VCaP (cell line): ENCODE results near the gene CEACAM16.
"Not testable (repeated sequence)": the region's sequence is repeated elsewhere in the genome, so short reads cannot be mapped to it uniquely, and the experiment has no call there.

ENCODE experiments used
- H3K27ac ChIP-seq: fragments of 450-650 bp; 2 replicates; pipeline ENCODE4 v1.5.1; 2017
- CTCF ChIP-seq: fragments of 450-650 bp; conservative IDR thresholded peaks from 2 replicates; pipeline ENCODE4 v1.5.1; 2017; ENCODE audit warnings: mild to moderate bottlenecking, moderate library complexity

CEACAM16 gene

GRCh38 chr19:44681992-44682790 lies 16.8 kb upstream of the CEACAM16 start:
- no peak for TF ChIP-seq CTCF
- no peak overlapping the region for H3K27ac ChIP-seq

- TF ChIP-seq CTCF, result no peak
- no peak overlapping the region; the same call in 1 of the 2 replicates for H3K27ac ChIP-seq
Measured at GRCh38 chr19:44682807-44683206, 16.1 kb upstream of the CEACAM16 start.

- H3K27ac ChIP-seq, result peak overlapping the region; percentile 2; the same call in 1 of the 2 replicates
- no peak for TF ChIP-seq CTCF
Measured at GRCh38 chr19:44683434-44684210, 15.3 kb upstream of the CEACAM16 start.

GRCh38 chr19:44684396-44684795 lies 14.6 kb upstream of the CEACAM16 start:
- not testable (repeated sequence) for H3K27ac ChIP-seq

GRCh38 chr19:44684892-44685863 lies 13.8 kb upstream of the CEACAM16 start:
- TF ChIP-seq CTCF, result no peak
- H3K27ac ChIP-seq, result no peak overlapping the region

- no peak overlapping the region for H3K27ac ChIP-seq
- TF ChIP-seq CTCF, result no peak
Measured at GRCh38 chr19:44685877-44686276, 13.1 kb upstream of the CEACAM16 start.

GRCh38 chr19:44686896-44687295 lies 12.1 kb upstream of the CEACAM16 start:
- no peak for TF ChIP-seq CTCF
- no peak overlapping the region for H3K27ac ChIP-seq
